IgD-negative memory B cell (primary cell): Measurements from ENCODE around the gene BTK. TPM values are rescaled to one million over a fixed set of nuclear protein-coding genes. Genes with fewer than 3 reads are reported as not detected.

Experiments used
- H3K27ac Mint-ChIP-seq, 3 donors: one replicate each; pipeline ENCODE4 v1.8.0; 2020 to 2022; ENCODE audit warnings: mild to moderate bottlenecking in 3 of 3, mixed read lengths in 3 of 3, moderate library complexity in 1 of 3
- H3K27me3 Mint-ChIP-seq: one replicate; pipeline ENCODE4 v1.8.0; 2021; ENCODE audit warnings: mixed read lengths
- H3K36me3 Mint-ChIP-seq: one replicate; pipeline ENCODE4 v1.8.0; 2020; ENCODE audit warnings: mild to moderate bottlenecking, mixed read lengths
- H3K4me1 Mint-ChIP-seq, 3 donors: one replicate each; pipeline ENCODE4 v1.8.0; 2020 to 2022; ENCODE audit warnings: mixed read lengths in 3 of 3, mild to moderate bottlenecking in 1 of 3
- H3K4me3 Mint-ChIP-seq, 4 donors: one replicate each; pipeline ENCODE4 v1.8.0; 2020 to 2022; ENCODE audit warnings: mild to moderate bottlenecking in 4 of 4, mixed read lengths in 4 of 4, moderate library complexity in 3 of 4
- H3K9me3 Mint-ChIP-seq, 3 donors: one replicate each; pipeline ENCODE4 v1.8.0; 2020 to 2021; ENCODE audit warnings: mixed read lengths in 3 of 3, mild to moderate bottlenecking in 1 of 3
- polyA plus RNA-seq: library from polyadenylated mRNA; unstranded; fragments of 300-500 nt; fragmentation: Illumina TruSeq; gene quantifications from one replicate; pipeline ENCODE4 v1.2.3, GENCODE V29; 2021

BTK gene
- polyA plus RNA-seq, 1 donor from 2014 or later: 113 TPM

- H3K36me3 Mint-ChIP-seq: no peaks in the 10 kb centered on the region
- H3K9me3 Mint-ChIP-seq: no peaks in the 10 kb centered on the region
- no peaks in the 10 kb centered on the region for H3K27me3 Mint-ChIP-seq
- peak overlapping the region; percentile 79 to 93 (median 87) for H3K27ac Mint-ChIP-seq
- peaks cover 18 to 38% (median 29%) of the 10 kb centered on the region in 3 donors for H3K4me1 Mint-ChIP-seq
- peak overlapping the region; percentile 88 to 97 (median 92) for H3K4me3 Mint-ChIP-seq
These were observed 2.2 kb downstream of the BTK start for GRCh38 chrX:101383679-101384205.

GRCh38 chrX:101377547-101377946 is 8.4 kb downstream of the BTK start:
- Mint-ChIP-seq H3K4me3 (peak overlapping the region in 2 of 4 donors; percentile 24 to 56), H3K9me3 (no peaks in the 10 kb centered on the region), H3K36me3 (peaks cover 2% of the 10 kb centered on the region), H3K27me3 (no peaks in the 10 kb centered on the region), H3K4me1 (peaks cover 19 to 33% (median 21%) of the 10 kb centered on the region in 3 donors), H3K27ac (peak overlapping the region; percentile 47 to 55 (median 51))

GRCh38 chrX:101370888-101371504 is 15.0 kb downstream of the BTK start:
- no peaks in the 10 kb centered on the region for H3K9me3 Mint-ChIP-seq
- H3K36me3 Mint-ChIP-seq: peaks cover 2% of the 10 kb centered on the region
- H3K27ac Mint-ChIP-seq: peak overlapping the region; percentile 15 to 60 (median 30)
- H3K4me1 Mint-ChIP-seq: peaks cover 26 to 45% (median 31%) of the 10 kb centered on the region in 3 donors
- H3K4me3 Mint-ChIP-seq: peak overlapping the region; percentile 1 to 45 (median 8)
- no peaks in the 10 kb centered on the region for H3K27me3 Mint-ChIP-seq

- Mint-ChIP-seq H3K27me3 (no peaks in the 10 kb centered on the region), H3K9me3 (no peaks in the 10 kb centered on the region), H3K27ac (peak overlapping the region in 1 of 3 donors; percentile 85), H3K4me3 (peak overlapping the region in 1 of 4 donors; percentile 58), H3K36me3 (peaks cover 2% of the 10 kb centered on the region), H3K4me1 (peaks cover 21 to 34% (median 27%) of the 10 kb centered on the region in 3 donors)
These were observed 16.3 kb downstream of the BTK start for GRCh38 chrX:101369687-101370086.

GRCh38 chrX:101368800-101369199 is 17.2 kb downstream of the BTK start:
- H3K4me1 Mint-ChIP-seq: peaks cover 21 to 34% (median 27%) of the 10 kb centered on the region in 3 donors
- no peaks in the 10 kb centered on the region for H3K27me3 Mint-ChIP-seq
- peak overlapping the region in 2 of 3 donors; percentile 41 to 68 for H3K27ac Mint-ChIP-seq
- H3K4me3 Mint-ChIP-seq: peak overlapping the region in 3 of 4 donors; percentile 28 to 74 (median 46)
- no peaks in the 10 kb centered on the region for H3K9me3 Mint-ChIP-seq
- H3K36me3 Mint-ChIP-seq: no peaks in the 10 kb centered on the region

- Mint-ChIP-seq H3K4me3 (no peak overlapping the region), H3K9me3 (no peaks in the 10 kb centered on the region), H3K36me3 (no peaks in the 10 kb centered on the region), H3K4me1 (peaks cover 13 to 21% (median 15%) of the 10 kb centered on the region in 3 donors), H3K27me3 (no peaks in the 10 kb centered on the region), H3K27ac (peak overlapping the region in 1 of 3 donors; percentile 6)
These were observed 20.6 kb downstream of the BTK start for GRCh38 chrX:101365301-101365795.

- no peaks in the 10 kb centered on the region for H3K9me3 Mint-ChIP-seq
- H3K27ac Mint-ChIP-seq: no peak overlapping the region
- peaks cover 4% of the 10 kb centered on the region for H3K36me3 Mint-ChIP-seq
- H3K4me3 Mint-ChIP-seq: no peak overlapping the region
- no peaks in the 10 kb centered on the region for H3K27me3 Mint-ChIP-seq
- peaks cover 2 to 10% (median 3%) of the 10 kb centered on the region in 3 donors for H3K4me1 Mint-ChIP-seq
These were observed 23.2 kb downstream of the BTK start for GRCh38 chrX:101362757-101363156.

GRCh38 chrX:101362116-101362515 is 23.9 kb downstream of the BTK start:
- peaks cover 2 to 11% (median 6%) of the 10 kb centered on the region in 3 donors for H3K4me1 Mint-ChIP-seq
- no peaks in the 10 kb centered on the region for H3K9me3 Mint-ChIP-seq
- no peak overlapping the region for H3K4me3 Mint-ChIP-seq
- no peaks in the 10 kb centered on the region for H3K27me3 Mint-ChIP-seq
- peaks cover 6% of the 10 kb centered on the region for H3K36me3 Mint-ChIP-seq
- H3K27ac Mint-ChIP-seq: peak overlapping the region in 1 of 3 donors; percentile 89

GRCh38 chrX:101360390-101360789 is 25.6 kb downstream of the BTK start:
- no peak overlapping the region for H3K27ac Mint-ChIP-seq
- H3K27me3 Mint-ChIP-seq: no peaks in the 10 kb centered on the region
- H3K9me3 Mint-ChIP-seq: no peaks in the 10 kb centered on the region
- peaks cover 2 to 13% (median 7%) of the 10 kb centered on the region in 3 donors for H3K4me1 Mint-ChIP-seq
- H3K4me3 Mint-ChIP-seq: no peak overlapping the region
- H3K36me3 Mint-ChIP-seq: peaks cover 7% of the 10 kb centered on the region

GRCh38 chrX:101359966-101360365 is 26.0 kb downstream of the BTK start:
- no peaks in the 10 kb centered on the region for H3K9me3 Mint-ChIP-seq
- no peak overlapping the region for H3K27ac Mint-ChIP-seq
- H3K4me3 Mint-ChIP-seq: no peak overlapping the region
- no peaks in the 10 kb centered on the region for H3K27me3 Mint-ChIP-seq
- H3K36me3 Mint-ChIP-seq: peaks cover 7% of the 10 kb centered on the region
- H3K4me1 Mint-ChIP-seq: peaks cover 0 to 13% (median 7%) of the 10 kb centered on the region in 3 donors

- Mint-ChIP-seq H3K36me3 (peaks cover 9% of the 10 kb centered on the region), H3K9me3 (no peaks in the 10 kb centered on the region), H3K27me3 (no peaks in the 10 kb centered on the region), H3K27ac (peak overlapping the region in 1 of 3 donors; percentile 53), H3K4me3 (no peak overlapping the region), H3K4me1 (peaks cover 0 to 13% (median 4%) of the 10 kb centered on the region in 3 donors)
These were observed 28.7 kb downstream of the BTK start for GRCh38 chrX:101357166-101357795.

- no peaks in the 10 kb centered on the region for H3K9me3 Mint-ChIP-seq
- H3K27ac Mint-ChIP-seq: peak overlapping the region; percentile 88 to 94 (median 89)
- H3K4me1 Mint-ChIP-seq: peaks cover 6 to 12% (median 12%) of the 10 kb centered on the region in 3 donors
- peaks cover 4% of the 10 kb centered on the region for H3K36me3 Mint-ChIP-seq
- peak overlapping the region; percentile 89 to 96 (median 95) for H3K4me3 Mint-ChIP-seq
- no peaks in the 10 kb centered on the region for H3K27me3 Mint-ChIP-seq
These were observed 36.8 kb downstream of the BTK start for GRCh38 chrX:101349193-101349562.

GRCh38 chrX:101348452-101349192 is 37.4 kb downstream of the BTK start, which contains the start of gene TIMM8A:
Gene TIMM8A, minus strand, starts transcription at chrX:101348742. Its CDS starts 78 bp downstream, at chrX:101348664.
- H3K4me3 Mint-ChIP-seq: peak within 1 kb of the TSS; percentile 89 to 96 (median 95)

GRCh38 chrX:101347859-101348451 is 38.0 kb downstream of the BTK start:
- peak overlapping the region; percentile 89 to 96 (median 95) for H3K4me3 Mint-ChIP-seq
- peak overlapping the region; percentile 88 to 94 (median 89) for H3K27ac Mint-ChIP-seq
- H3K4me1 Mint-ChIP-seq: peaks cover 6 to 12% (median 12%) of the 10 kb centered on the region in 3 donors
- no peaks in the 10 kb centered on the region for H3K9me3 Mint-ChIP-seq
- H3K27me3 Mint-ChIP-seq: no peaks in the 10 kb centered on the region
- peaks cover 3% of the 10 kb centered on the region for H3K36me3 Mint-ChIP-seq

More at GRCh38 chrX:101348452-101349192, 37.4 kb downstream of the BTK start, which contains the start of gene TIMM8A:
- Mint-ChIP-seq H3K36me3 (peaks cover 3% of the 10 kb centered on the region), H3K27me3 (no peaks in the 10 kb centered on the region), H3K9me3 (no peaks in the 10 kb centered on the region), H3K4me1 (peaks cover 6 to 12% (median 12%) of the 10 kb centered on the region in 3 donors), H3K27ac (peak within 1 kb of the TSS; percentile 88 to 94 (median 89))
